Stimulated activated CD4-positive, alpha-beta T cell treated with anti-CD3 and anti-CD28 coated beads, Interleukin-15, amount 100 ng/mL, for 24 hours (primary cell): ENCODE data around the gene AP1AR.

ENCODE experiments used
- DNase-seq: peaks from one replicate; pipeline ENCODE4 v3.0.0-alpha.2; 2020

The AP1AR gene

GRCh38 chr4:112225157-112225556 lies 6.4 kb upstream of the AP1AR start:
- DNase-seq: no peak

DNA sequence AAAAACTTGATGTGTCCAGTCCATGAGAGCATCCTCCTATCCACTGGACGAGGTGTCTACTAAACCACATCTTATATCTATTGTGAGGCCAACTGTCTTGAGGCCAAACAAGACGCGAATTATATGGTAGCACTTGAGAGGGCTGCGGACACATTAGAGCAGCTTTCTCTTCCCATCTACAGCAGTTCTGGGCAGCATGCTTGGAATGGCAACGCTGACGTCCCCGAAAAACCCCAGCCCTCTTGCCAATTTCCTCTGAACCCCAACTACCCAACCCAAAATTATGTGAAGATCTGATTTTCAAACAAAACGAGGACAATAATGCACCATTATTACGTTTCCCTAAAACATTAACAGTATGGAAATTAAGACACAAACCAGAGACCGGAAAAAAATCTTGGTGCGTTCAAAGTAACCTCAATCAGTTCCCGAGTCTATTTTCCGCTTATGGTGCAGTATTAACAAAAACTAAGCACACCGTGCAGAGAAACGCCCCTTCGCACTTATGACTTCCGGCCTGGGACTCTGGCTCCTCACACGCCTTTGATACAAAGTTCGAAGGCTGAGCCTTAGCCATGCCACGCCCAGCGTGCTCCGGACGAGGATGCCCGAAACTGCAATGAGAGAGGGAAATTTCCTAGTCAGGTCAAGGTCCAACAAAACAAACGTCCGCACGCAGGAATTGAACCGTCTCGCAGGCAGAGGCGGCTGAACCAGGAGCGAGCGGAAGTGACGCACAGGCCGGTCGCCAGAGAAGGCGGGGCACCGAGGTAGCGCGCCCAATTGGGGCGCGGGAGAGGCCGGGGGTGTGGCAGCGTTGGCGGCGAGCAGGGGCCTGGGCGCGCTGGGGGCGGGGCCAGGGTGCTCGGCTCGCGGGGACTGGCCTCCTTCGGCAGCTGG lies 458 bp upstream of the AP1AR start:
- peak; percentile 99 for DNase-seq

DNA sequence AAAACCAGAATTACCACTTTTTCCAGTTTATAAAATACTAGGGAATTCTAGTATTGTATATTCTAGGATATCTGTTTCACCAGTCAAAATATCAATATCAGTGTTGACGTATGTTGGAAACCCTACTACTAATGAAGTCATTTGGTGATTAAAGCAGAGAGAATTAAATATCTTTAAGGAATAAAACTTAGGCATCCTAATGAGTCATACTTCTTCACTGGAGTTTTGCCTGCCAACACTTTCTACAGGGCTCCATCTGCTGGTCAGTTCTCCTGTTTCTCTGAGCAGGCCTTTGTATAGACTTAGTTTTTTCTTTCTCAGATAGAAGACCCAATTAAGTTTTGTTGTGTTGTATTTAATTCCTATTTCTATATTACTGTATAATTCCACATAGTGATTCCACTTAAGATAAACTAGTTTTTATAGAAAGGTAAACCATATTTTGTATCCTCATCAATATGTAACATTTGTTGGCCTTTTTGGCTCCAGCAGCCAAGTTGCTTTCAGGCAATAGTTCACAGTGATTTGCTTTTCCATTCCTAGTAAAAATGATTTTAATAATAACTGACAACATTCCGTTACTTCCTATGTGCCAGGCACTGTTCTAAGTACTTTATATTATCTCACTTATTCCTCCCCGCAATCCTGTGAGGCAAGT lies 3.5 kb downstream of the AP1AR start:
- peak; percentile 60 for DNase-seq

DNA sequence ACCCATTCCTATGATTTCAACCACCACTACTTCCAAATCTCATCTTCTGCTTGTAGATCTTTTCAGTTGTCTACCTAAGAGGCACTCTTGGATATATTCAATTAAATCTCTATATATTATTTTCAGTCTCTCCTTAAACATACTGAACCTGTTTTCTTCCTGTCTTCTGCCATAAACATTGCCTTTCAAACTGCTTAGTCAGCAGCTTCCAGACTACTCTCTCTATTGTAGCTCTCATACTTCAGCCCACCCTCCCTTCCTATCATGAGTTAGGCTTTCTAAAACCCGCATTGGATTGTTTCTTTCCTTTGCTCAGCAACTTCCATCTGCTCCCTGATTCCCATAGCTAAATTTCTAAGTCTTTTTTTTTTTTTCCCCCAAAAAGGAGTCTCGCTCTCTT lies 4.5 kb downstream of the AP1AR start:
- no peak for DNase-seq

DNA sequence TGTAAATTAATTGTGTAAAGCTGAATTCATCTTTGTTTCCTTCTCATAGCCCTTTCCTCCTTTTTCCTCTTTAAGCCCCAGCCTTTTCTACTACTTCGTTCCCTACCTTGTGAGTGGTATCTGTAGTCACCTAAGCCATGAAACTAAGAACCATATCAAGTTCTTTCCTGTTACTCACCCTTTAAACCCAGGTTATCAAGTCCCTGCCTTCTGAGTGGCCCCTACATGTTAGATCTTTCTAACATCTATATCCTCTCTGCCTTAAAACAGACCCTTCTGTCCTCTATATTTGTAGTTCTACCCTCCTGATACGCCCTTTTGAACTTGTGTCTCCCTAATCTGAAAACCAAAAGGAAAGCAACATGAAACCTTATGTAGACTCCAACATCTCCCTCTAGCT lies 7.2 kb downstream of the AP1AR start:
- no peak for DNase-seq

- no peak for DNase-seq
These were observed 13.8 kb downstream of the AP1AR start for GRCh38 chr4:112245383-112245782.

DNA sequence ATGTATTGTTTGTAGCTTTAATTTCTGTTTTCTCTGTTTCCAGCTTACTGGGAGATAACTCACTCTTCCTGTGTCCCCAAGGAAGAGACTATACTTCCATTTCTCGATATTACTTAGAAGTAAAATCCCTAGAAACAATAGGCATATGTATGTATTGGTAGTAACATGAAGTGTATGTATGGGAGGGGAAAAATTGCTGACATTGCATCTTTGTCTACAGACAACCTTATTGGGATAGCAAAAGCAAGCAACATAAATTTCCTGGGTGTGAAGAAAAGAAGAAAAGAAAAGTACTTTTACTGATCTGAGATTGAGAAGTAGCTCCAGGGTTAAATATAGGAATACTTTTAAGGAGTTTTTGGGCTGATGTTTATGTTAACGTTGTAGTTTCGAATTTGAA lies 15.4 kb downstream of the AP1AR start:
- no peak for DNase-seq

DNA sequence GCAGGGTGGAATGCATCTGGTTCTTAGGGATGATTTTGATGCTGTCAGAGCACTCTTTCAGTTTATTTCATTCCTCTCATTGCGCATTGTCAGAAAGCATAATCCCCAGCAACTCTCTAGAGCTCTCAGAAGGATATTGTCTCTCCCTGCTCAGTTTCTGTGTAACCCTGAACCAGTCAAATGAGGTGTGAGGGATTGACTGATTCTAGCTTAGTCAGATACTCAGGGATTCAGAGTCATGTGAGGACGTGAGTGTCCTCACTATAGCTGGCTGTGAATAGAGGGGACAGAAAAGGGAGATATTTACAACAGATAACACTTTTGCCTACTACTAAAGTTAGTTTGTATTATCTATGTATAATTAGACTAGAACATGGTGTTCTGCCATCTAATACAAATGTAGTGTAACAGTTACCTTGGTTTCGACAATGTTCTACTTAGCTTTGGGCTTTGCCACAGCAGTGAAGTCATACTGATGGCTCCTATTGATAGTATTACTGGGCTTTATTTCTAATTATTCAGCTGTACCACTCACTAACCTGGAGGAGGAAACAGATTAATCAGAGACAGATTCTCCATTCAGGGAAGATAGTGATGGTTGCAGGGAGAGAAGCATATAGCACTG lies 19.5 kb downstream of the AP1AR start:
- no peak for DNase-seq

DNA sequence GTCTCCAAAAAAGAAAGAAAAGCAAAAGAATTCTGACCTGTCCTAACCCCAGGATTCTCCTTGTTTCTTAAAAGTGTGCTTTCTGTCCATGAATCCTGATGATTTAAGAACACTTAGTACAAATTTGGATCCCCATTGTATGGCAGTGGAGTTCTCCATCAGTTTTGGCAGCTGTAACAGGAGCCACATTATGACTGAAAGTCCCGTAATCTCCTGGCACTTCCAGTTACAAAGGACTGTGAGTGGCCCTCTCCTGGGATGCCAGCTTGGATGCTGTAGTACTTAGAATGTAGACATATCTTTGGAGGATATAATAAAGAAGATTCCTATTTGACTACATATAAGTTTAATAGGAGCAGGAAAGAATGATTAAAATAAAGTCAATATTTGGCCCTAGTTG lies 20.6 kb downstream of the AP1AR start:
- no peak for DNase-seq

DNA sequence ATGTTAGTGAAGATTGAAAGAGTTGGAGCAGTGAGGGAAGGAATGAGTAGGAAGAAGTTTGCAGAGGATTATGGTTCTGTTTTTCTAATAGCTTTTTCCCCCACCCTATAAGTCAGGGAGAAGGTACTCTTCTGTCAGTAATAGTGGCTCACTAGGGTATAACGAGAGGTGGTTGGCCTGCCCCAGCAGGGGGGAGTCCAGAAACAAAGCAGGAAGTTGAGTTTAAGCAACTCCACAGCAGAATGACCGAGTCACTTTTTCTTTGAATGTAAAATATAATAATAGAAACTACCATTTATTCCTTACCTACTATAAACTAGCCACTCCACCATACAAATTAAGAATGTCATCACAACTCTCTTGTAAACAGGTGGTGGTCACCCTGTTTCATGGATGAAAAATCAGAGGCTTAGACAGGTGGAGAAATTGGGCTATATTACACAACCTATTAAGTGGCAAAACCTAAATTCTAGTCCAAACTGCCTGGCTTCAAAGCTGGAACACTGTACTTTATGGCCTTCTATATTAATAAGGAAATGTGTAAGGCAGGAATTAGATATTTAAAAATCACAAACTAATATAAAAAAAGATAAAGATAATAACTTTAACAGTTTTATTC lies 21.9 kb downstream of the AP1AR start:
- no peak for DNase-seq

DNA sequence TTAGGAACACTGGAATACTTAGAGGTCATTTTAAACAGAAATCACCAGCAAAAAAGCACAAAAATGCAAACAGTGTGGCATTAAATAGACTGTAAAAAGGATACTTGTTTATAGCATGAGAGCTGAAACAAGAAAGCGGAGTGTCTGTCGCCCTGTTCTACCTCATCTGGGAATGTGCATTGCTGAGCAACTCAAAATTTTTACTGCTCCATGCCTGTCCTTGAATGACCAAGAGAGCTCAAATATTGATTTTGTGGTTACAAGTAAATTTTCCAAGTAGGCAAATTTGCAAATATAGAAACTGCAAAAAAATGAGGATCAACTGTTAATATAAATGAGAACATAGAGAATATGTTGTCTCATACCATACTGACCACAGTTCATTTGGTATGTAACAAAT lies 25.5 kb downstream of the AP1AR start:
- DNase-seq: no peak

DNA sequence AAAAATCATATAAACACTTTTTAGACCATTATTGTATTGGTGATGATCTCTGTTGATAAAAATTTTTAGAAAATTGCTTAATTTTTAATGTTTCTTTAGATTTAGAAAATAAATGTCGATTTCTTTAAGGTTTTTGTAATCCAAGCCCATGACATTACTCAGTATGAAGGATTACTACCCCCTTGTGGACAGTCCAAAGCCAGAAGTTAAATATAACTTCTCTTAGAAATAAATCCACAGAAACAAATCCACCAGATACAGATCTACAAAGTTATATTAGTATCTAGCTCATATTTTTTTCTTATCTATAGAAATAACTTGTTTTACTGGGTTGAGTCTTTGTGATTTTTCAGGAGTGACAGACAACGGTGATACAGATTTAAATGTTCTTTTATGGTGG lies 35.2 kb downstream of the AP1AR start:
- DNase-seq: no peak

GRCh38 chr4:112270051-112270450 lies 38.5 kb downstream of the AP1AR start:
- DNase-seq: no peak

GRCh38 chr4:112270640-112271421 lies 39.2 kb downstream of the AP1AR start:
- DNase-seq: no peak

DNA sequence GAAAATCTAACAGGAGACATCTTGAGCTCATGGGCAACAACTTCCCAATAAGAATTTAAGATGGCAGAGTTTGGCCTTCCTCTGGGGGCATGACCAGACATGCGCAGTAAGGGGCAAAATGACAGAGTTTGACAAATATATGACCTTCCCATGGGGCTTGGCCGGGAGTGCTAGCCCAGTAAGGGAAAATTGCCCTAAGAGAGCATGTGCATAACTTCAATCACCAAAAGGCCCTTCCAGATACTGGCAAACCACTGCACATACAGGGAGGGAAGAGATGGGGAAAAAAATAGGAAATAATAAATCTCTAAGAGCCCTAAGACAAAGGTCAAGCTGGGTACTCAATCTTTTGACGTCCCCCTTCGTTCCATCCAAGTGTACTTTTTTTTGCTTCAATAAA lies 40.7 kb downstream of the AP1AR start:
- DNase-seq: no peak

DNA sequence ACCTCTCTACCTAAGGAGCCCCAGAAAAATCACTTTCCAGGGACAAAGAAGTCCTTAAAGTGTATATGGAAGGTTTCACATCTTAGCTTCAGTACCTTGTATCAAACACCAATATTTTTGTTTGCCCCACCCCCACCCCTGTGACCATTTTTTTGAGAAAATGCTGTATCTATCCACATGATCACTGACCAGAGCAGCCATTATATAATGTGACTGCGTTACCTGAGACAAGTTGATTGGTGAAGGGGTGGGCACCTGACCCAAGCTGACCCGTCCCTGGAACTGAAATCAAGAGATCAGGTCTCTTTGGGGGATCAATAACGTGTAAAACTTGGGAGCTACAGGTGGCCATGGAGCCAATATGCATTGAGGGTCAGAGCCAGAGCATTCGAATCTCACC lies 43.4 kb downstream of the AP1AR start:
- DNase-seq: no peak

- DNase-seq: no peak
These were observed 44.5 kb downstream of the AP1AR start for GRCh38 chr4:112276113-112276512.

DNA sequence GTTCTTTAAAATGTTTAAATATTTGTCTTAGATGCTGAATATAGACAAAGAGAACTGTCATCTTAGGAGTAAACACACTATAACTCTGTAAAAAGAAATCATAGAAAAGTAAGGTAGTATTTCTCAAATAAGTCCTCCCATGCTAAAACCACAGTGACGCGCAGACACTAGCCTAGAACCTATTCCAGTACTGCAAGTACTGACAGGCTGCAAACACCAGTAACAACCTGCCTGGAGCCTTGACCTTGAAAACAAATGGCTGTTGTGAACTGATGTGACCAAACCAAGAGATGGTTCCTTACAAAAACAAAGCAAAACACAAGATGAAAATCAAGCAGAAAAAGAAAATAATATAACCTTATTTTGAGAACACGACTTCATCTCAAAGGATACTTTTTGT lies 45.6 kb downstream of the AP1AR start:
- no peak for DNase-seq

GRCh38 chr4:112277705-112278448 lies 46.3 kb downstream of the AP1AR start:
- no peak for DNase-seq

DNA sequence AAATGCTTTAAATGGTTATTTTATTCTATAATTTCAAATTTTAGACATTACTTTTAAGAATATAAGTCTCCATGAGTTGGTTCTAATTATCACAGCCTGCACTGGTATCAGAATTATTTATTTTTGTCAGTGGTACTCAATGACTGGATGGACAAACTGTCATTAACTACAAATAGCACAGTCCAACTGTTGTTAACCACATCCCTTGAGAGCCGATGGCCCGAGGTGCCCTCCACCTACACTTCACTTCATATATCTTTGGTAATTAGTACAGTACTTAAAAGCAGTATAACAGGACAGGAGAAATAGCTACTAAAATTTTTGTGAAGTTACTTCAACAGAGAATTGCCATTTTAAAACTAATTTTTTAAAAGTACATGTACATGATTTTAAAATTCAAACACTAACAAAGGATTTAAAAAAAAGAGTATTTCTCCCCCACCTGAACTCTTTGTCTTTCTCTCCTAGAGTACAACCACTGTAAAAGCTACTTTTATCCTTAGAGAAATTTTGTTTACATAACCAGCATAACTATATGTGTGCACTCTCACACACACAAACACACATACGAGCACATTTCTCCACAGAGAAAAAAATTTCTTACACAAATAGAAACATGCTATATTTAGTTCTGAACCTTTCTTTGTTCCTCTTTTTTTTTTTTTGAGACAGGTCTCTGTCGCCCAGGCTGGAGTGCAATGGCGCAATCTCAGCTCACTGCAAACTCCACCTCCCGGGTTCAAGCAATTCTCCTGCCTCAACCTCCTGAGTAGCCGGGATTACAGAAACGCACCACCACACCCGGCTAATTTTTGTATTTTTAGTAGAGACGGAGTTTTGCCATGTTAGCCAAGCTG lies 47.7 kb downstream of the AP1AR start:
- no peak for DNase-seq

GRCh38 chr4:112279882-112280315 lies 48.3 kb downstream of the AP1AR start:
- DNase-seq: no peak
